ENCODE results near the gene ENDOU.

DNA sequence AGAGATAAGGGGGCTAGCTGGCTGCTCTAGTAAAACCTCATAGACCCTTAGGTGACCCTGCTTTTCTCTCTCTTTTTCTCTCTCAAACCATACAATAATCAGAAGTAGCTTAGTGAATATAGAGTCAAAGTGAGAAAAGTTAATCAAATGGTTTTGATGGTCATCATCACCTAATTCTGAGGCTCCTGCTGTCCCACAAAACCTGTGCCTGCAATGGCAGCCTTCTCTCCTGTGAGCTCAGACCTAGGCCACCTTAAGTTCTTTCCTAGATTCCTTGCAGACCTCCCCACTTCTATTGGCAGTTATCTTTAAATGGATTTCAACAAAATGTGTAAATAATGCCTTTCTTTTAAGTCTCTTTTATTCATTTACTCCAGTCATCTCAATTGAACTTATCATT, 17.9 kb downstream of the ENDOU start:
- TF ChIP-seq, protein P1, sequence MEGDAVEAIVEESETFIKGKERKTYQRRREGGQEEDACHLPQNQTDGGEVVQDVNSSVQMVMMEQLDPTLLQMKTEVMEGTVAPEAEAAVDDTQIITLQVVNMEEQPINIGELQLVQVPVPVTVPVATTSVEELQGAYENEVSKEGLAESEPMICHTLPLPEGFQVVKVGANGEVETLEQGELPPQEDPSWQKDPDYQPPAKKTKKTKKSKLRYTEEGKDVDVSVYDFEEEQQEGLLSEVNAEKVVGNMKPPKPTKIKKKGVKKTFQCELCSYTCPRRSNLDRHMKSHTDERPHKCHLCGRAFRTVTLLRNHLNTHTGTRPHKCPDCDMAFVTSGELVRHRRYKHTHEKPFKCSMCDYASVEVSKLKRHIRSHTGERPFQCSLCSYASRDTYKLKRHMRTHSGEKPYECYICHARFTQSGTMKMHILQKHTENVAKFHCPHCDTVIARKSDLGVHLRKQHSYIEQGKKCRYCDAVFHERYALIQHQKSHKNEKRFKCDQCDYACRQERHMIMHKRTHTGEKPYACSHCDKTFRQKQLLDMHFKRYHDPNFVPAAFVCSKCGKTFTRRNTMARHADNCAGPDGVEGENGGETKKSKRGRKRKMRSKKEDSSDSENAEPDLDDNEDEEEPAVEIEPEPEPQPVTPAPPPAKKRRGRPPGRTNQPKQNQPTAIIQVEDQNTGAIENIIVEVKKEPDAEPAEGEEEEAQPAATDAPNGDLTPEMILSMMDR (IDR thresholded peaks at IDR 0.05): no peak
- TF ChIP-seq POLR2A (IDR thresholded peaks at IDR 0.05): no peak

Data from vagina (tissue), 2 donors.